Vagina (tissue), 2 donors: ENCODE data around the gene BAG5.

Experiments
- POLR2A ChIP-seq, 2 donors: fragments of 450-650 bp; IDR thresholded peaks; one replicate each; pipeline ENCODE4 v1.6.1; 2017; ENCODE audit warnings: antibody characterized with exemption in 2 of 2, mild to moderate bottlenecking in 2 of 2, moderate library complexity in 2 of 2
- POLR2AphosphoS5 ChIP-seq, 2 donors: sonication (generic); formaldehyde crosslinking; IDR thresholded peaks; one replicate each; pipeline ENCODE4 v1.9.0; 2017; ENCODE audit warnings: antibody characterized with exemption in 2 of 2, mild to moderate bottlenecking in 2 of 2, low read depth in 1 of 2; ENCODE audit not compliant: insufficient read depth in 1 of 2
- TF ChIP-seq, protein P1 (sequence below), 3 experiments: fragments of 450-650 bp in 2 of 3; fragments of 200-600 bp in 1 of 3; sonication (generic) in 1 of 3; IDR thresholded peaks; one replicate each; pipeline ENCODE4 v1.5.1; 2017 to 2019; ENCODE audit warnings: antibody characterized with exemption in 3 of 3, mild to moderate bottlenecking in 2 of 3, moderate library complexity in 2 of 3

- TF ChIP-seq POLR2AphosphoS5 (IDR thresholded peaks at IDR 0.05; ENCODE audit: insufficient read depth in 1 of 2, low read depth in 1 of 2) (peak in 1 of 2 donors; percentile 61), POLR2A (IDR thresholded peaks at IDR 0.05) (no peak)
- TF ChIP-seq, protein P1, sequence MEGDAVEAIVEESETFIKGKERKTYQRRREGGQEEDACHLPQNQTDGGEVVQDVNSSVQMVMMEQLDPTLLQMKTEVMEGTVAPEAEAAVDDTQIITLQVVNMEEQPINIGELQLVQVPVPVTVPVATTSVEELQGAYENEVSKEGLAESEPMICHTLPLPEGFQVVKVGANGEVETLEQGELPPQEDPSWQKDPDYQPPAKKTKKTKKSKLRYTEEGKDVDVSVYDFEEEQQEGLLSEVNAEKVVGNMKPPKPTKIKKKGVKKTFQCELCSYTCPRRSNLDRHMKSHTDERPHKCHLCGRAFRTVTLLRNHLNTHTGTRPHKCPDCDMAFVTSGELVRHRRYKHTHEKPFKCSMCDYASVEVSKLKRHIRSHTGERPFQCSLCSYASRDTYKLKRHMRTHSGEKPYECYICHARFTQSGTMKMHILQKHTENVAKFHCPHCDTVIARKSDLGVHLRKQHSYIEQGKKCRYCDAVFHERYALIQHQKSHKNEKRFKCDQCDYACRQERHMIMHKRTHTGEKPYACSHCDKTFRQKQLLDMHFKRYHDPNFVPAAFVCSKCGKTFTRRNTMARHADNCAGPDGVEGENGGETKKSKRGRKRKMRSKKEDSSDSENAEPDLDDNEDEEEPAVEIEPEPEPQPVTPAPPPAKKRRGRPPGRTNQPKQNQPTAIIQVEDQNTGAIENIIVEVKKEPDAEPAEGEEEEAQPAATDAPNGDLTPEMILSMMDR (IDR thresholded peaks at IDR 0.05) = no peak
Observed at GRCh38 chr14:103533137-103533998, 29.1 kb downstream of the BAG5 start.
